Lower leg skin (tissue), 3 donors: ENCODE measurements around the gene EMC9.

Source experiments
- CTCF ChIP-seq, 3 donors: fragments of 450-650 bp; IDR thresholded peaks; one replicate each; pipeline ENCODE4 v1.5.1; 2016; ENCODE audit warnings: antibody characterized with exemption in 3 of 3, mild to moderate bottlenecking in 3 of 3, moderate library complexity in 2 of 3
- POLR2A ChIP-seq, 2 donors: fragments of 450-650 bp; IDR thresholded peaks; one replicate each; pipeline ENCODE4 v1.6.1; 2016 to 2017; ENCODE audit warnings: antibody characterized with exemption in 2 of 2, mild to moderate bottlenecking in 1 of 2, moderate library complexity in 1 of 2

DNA sequence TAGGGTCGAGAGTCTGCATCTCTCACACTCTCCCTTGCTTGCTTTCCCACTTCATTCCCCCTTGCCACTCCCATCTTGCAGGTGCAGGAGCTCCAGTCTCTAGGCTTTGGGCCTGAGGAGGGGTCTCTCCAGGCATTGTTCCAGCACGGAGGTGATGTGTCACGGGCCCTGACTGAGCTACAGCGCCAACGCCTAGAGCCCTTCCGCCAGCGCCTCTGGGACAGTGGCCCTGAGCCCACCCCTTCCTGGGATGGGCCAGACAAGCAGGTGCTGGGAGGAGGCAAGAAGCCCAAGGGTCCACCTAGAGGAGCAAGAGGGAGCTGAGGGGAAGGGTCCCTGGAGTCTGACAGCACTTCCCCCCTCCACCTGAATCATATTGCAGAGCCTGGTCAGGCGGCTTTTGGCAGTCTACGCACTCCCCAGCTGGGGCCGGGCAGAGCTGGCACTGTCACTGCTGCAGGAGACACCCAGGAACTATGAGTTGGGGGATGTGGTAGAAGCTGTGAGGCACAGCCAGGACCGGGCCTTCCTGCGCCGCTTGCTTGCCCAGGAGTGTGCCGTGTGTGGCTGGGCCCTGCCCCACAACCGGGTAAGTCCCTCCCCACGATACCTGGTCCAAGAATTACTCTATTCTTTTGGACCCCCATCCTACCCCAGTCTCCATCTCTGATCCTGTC lies 10.2 kb upstream of the EMC9 start:
- no peak for TF ChIP-seq POLR2A (IDR thresholded peaks at IDR 0.05)
- TF ChIP-seq CTCF (IDR thresholded peaks at IDR 0.05) = peak in 1 of 3 donors; percentile 7
